Uterus (tissue), 2 donors: ENCODE results near the gene SULT1C3.

Experiments
- CTCF ChIP-seq, 4 experiments: fragments of 200-600 bp in 2 of 4; fragments of 450-650 bp in 2 of 4; sonication (generic) in 2 of 4; IDR thresholded peaks; one replicate each; pipeline ENCODE4 v1.5.1; 2016 to 2019; ENCODE audit warnings: antibody characterized with exemption in 4 of 4, mild to moderate bottlenecking in 2 of 4, moderate library complexity in 1 of 4
- POLR2A ChIP-seq, 2 donors: fragments of 450-650 bp; IDR thresholded peaks; one replicate each; pipeline ENCODE4 v1.6.1; 2016; ENCODE audit warnings: antibody characterized with exemption in 2 of 2, mild to moderate bottlenecking in 1 of 2, moderate library complexity in 1 of 2

GRCh38 chr2:108235577-108235976 lies 4.2 kb upstream of the SULT1C3 start:
- TF ChIP-seq CTCF (IDR thresholded peaks at IDR 0.05), result no peak
- no peak for TF ChIP-seq POLR2A (IDR thresholded peaks at IDR 0.05)
